IMR-90 (cell line): Measurements from ENCODE around the gene AUH.

Experiments
- POLR2A ChIP-seq: IDR thresholded peaks from 2 replicates; pipeline ENCODE4 v1.6.1; 2012; ENCODE audit warnings: mild to moderate bottlenecking, low read depth, low read length
- RCOR1 ChIP-seq: IDR thresholded peaks from 2 replicates; pipeline ENCODE4 v1.6.1; 2012; ENCODE audit warnings: mild to moderate bottlenecking, low read length, improper control_type of control experiment; ENCODE audit not compliant: insufficient replicate concordance
- RFX5 ChIP-seq: IDR thresholded peaks from 2 replicates; pipeline ENCODE4 v1.8.0; 2012; ENCODE audit warnings: low read depth, mild to moderate bottlenecking, low read length, moderate library complexity
- SMC3 ChIP-seq: fragments of 150-350 bp; IDR thresholded peaks from 2 replicates; pipeline ENCODE4 v1.6.1; 2016; ENCODE audit warnings: low read depth, mild to moderate bottlenecking, antibody characterized with exemption, low read length, moderate library complexity
- TF ChIP-seq, protein P1 (sequence below): conservative IDR thresholded peaks from 2 replicates; pipeline ENCODE4 v1.5.1; 2012; ENCODE audit warnings: mild to moderate bottlenecking, low read depth, low read length, improper control_type of control experiment

DNA sequence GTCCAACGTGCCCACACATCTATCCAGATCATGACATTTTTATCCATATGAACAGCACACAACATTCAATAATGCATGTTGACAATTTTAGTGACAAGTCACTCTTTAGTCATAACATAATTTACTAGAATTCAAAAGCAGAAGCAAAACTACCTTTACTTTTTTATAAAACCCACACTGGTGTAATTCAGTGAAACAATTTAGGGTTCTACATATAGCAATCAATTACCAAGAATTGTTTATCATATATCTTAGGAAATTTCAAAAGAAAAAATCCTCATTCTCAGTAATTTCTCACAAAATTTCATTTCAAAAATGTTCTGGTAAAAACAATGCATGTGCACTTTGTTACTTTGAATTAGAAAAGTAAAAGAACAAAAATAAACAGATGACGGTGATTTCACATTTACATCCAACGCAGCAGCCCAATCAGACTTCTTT lies 12.6 kb downstream of the AUH start:
- TF ChIP-seq, protein P1, sequence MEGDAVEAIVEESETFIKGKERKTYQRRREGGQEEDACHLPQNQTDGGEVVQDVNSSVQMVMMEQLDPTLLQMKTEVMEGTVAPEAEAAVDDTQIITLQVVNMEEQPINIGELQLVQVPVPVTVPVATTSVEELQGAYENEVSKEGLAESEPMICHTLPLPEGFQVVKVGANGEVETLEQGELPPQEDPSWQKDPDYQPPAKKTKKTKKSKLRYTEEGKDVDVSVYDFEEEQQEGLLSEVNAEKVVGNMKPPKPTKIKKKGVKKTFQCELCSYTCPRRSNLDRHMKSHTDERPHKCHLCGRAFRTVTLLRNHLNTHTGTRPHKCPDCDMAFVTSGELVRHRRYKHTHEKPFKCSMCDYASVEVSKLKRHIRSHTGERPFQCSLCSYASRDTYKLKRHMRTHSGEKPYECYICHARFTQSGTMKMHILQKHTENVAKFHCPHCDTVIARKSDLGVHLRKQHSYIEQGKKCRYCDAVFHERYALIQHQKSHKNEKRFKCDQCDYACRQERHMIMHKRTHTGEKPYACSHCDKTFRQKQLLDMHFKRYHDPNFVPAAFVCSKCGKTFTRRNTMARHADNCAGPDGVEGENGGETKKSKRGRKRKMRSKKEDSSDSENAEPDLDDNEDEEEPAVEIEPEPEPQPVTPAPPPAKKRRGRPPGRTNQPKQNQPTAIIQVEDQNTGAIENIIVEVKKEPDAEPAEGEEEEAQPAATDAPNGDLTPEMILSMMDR, result no peak
- TF ChIP-seq POLR2A (no peak), RCOR1 (no peak), SMC3 (no peak), RFX5 (no peak)
